Measurements from ENCODE around the gene PIGX. TPM values are rescaled to one million over a fixed set of nuclear protein-coding genes. Genes with fewer than 3 reads are reported as not detected.

Gene PIGX
- total and polyA plus RNA-seq, 2 donors (not counting 1 experiment from before 2014, with no cell fraction given): 4.9 to 21.5 TPM

DNA sequence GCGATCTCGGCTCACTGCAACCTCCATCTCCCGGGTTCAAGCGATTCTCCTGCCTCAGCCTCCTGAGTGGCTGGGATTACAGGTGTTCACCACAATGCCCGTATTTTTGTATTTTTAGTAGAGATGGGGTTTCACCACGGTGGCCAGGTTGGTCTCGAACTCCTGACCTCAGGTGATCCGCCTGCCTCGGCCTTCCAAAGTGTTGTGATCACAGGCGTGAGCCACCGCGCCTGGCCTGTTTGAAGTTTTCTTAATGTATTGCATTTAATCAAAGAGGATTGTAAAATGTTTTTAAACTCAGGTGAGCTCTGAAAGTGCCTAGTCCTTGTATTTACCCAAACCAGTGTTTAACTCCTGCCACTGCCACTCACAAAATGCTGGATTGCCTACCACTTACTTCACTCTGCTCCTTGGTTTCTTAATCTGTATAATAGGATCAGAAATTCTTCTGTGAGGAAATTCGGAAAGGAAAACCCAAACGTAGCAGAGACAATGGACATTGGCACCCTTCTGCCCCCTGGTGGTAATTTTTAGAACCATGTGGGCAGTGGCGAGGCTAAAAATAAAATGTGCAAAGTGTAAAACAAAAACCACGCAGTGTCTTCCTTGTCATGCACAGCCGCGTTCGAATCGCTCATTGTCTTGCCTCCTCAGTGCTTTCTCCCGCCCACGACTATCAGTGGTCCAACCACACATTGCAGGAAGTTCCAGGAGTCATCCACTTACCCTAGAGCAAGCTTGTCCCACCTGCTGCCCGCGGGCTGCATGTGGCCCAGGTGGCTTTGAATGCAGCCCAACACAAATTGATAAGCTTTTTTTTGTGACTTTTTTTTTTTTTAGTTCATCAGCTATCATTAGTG lies 27.4 kb upstream of the PIGX start:
- Histone ChIP-seq H3K9ac (ENCODE audit: low read length) (peak overlapping the region; percentile 44), H3K27ac (ENCODE audit: low read length in 2 of 2) (peak overlapping the region in 1 of 2 donors; percentile 34), H3K4me2 (replicated peaks; ENCODE audit: low read depth, low read length, poor library complexity, severe bottlenecking) (peak overlapping the region; percentile 80), H2AFZ (ENCODE audit: insufficient read depth, low read depth, low read length, poor library complexity, severe bottlenecking) (peak overlapping the region; percentile 55), H3K36me3 (replicated peaks in 1 of 2; ENCODE audit: control extremely low read depth in 1 of 2, control insufficient read depth in 1 of 2, extremely low read depth in 1 of 2, insufficient read depth in 2 of 2, low read length in 1 of 2) (peaks cover 0 to 4% of the 10 kb centered on the region in 2 experiments), H3K4me3 (ENCODE audit: control extremely low read depth in 1 of 5, extremely low read depth in 1 of 5, insufficient read depth in 1 of 5, low read depth in 2 of 5, low read length in 4 of 5) (peak overlapping the region in 2 of 5 experiments; percentile 34 to 37), H3K4me1 (ENCODE audit: control insufficient read depth in 2 of 2, insufficient read depth in 2 of 2, low read length in 2 of 2) (peaks cover 21 to 26% of the 10 kb centered on the region in 2 donors), H3K9me3 (ENCODE audit: control extremely low read depth in 1 of 3, control insufficient read depth in 2 of 3, insufficient read depth in 1 of 3, low read length in 2 of 3) (peaks cover 0 to 6% (median 0%) of the 10 kb centered on the region in 3 donors), H3K79me2 (ENCODE audit: control insufficient read depth, insufficient read depth, low read length) (no peaks in the 10 kb centered on the region), H4K20me1 (ENCODE audit: control insufficient read depth, insufficient read depth, low read length, poor library complexity, severe bottlenecking) (no peaks in the 10 kb centered on the region), H3K27me3 (replicated peaks in 1 of 4; ENCODE audit: control extremely low read depth in 1 of 4, control insufficient read depth in 3 of 4, insufficient read depth in 4 of 4, low read length in 3 of 4) (no peaks in the 10 kb centered on the region)
- DNase-seq (peak; percentile 87), ATAC-seq (ENCODE audit: low read depth) (peak; percentile 92)
- no peak for TF ChIP-seq EZH2 (IDR thresholded peaks at IDR 0.05; ENCODE audit: borderline replicate concordance, insufficient read depth, low read depth, low read length, poor library complexity, severe bottlenecking)
- TF ChIP-seq, protein P1, sequence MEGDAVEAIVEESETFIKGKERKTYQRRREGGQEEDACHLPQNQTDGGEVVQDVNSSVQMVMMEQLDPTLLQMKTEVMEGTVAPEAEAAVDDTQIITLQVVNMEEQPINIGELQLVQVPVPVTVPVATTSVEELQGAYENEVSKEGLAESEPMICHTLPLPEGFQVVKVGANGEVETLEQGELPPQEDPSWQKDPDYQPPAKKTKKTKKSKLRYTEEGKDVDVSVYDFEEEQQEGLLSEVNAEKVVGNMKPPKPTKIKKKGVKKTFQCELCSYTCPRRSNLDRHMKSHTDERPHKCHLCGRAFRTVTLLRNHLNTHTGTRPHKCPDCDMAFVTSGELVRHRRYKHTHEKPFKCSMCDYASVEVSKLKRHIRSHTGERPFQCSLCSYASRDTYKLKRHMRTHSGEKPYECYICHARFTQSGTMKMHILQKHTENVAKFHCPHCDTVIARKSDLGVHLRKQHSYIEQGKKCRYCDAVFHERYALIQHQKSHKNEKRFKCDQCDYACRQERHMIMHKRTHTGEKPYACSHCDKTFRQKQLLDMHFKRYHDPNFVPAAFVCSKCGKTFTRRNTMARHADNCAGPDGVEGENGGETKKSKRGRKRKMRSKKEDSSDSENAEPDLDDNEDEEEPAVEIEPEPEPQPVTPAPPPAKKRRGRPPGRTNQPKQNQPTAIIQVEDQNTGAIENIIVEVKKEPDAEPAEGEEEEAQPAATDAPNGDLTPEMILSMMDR (IDR thresholded peaks at IDR 0.05): peak; percentile 87
- peaks cover 25% of the 10 kb centered on the region for H3K4me1 Mint-ChIP-seq
- peak overlapping the region; percentile 57 for H3K4me3 Mint-ChIP-seq
- H3K9me3 Mint-ChIP-seq (ENCODE audit: insufficient read depth): peaks cover 3% of the 10 kb centered on the region
- H3K27ac Mint-ChIP-seq: peak overlapping the region; percentile 28
- POLR2A ChIA-PET: interaction anchor here (0.5 to 1.4 kb wide), 5 partner anchors 10 to 252 kb away, joined by 3 to 7 read pairs (median 3); partner anchors contain the start of gene UBXN7
- 32% methylated on average over 12 of the region's 24 CpGs for whole genome bisulfite sequencing (ENCODE audit: insufficient coverage)
- intact Hi-C loops (cut with micrococcal nuclease): loop anchor here (1.0 to 10.0 kb wide), 5 partner anchors 28 to 430 kb away; partner anchors contain the start of genes CEP19 and PIGX
- H3K27me3 Mint-ChIP-seq: no peaks in the 10 kb centered on the region
- CTCF ChIA-PET: interaction anchor here (0.6 to 9.2 kb wide), 31 partner anchors 8 to 537 kb away, joined by 3 to 259 read pairs (median 5); partner anchors contain the start of genes CEP19, NCBP2 and PIGX

Measured in B cell (primary cell).